Mesothelial cell of epicardium (in vitro differentiated cells): ENCODE measurements around the gene OSBPL8. TPM values are rescaled to one million over a fixed set of nuclear protein-coding genes. Genes with fewer than 3 reads are reported as not detected.

Source experiments
- DNase-seq, 2 experiments: peaks; one replicate each; pipeline ENCODE4 v3.0.0; 2021; ENCODE audit warnings: low spot score in 2 of 2; ENCODE audit not compliant: unreplicated experiment in 2 of 2
- H3K27ac Mint-ChIP-seq: 2 replicates; pipeline ENCODE4 v1.8.0; 2021; ENCODE audit warnings: mixed read lengths
- H3K27me3 Mint-ChIP-seq: 2 replicates; pipeline ENCODE4 v1.8.0; 2021; ENCODE audit warnings: low read depth, mixed read lengths
- H3K36me3 Mint-ChIP-seq: 2 replicates; pipeline ENCODE4 v1.8.0; 2021; ENCODE audit warnings: mixed read lengths
- H3K4me1 Mint-ChIP-seq: 2 replicates; pipeline ENCODE4 v1.8.0; 2021; ENCODE audit warnings: mixed read lengths
- H3K4me3 Mint-ChIP-seq: 2 replicates; pipeline ENCODE4 v1.8.0; 2021; ENCODE audit warnings: mild to moderate bottlenecking, moderate library complexity, mixed read lengths
- H3K9me3 Mint-ChIP-seq: 2 replicates; pipeline ENCODE4 v1.8.0; 2021; ENCODE audit warnings: mixed read lengths
- total RNA-seq: library from RNA; stranded (reverse); gene quantifications from 3 replicates; pipeline ENCODE4 v1.2.1, GENCODE V29; 2021
- TF ChIP-seq, protein P1 (sequence below): fragments of 200-600 bp; sonication (generic); IDR thresholded peaks from one replicate; pipeline ENCODE4 v1.5.0; 2021; ENCODE audit warnings: antibody characterized with exemption; ENCODE audit not compliant: unreplicated experiment

OSBPL8 gene
- total RNA-seq, 1 donor from 2014 or later, result 51.5 TPM

DNA sequence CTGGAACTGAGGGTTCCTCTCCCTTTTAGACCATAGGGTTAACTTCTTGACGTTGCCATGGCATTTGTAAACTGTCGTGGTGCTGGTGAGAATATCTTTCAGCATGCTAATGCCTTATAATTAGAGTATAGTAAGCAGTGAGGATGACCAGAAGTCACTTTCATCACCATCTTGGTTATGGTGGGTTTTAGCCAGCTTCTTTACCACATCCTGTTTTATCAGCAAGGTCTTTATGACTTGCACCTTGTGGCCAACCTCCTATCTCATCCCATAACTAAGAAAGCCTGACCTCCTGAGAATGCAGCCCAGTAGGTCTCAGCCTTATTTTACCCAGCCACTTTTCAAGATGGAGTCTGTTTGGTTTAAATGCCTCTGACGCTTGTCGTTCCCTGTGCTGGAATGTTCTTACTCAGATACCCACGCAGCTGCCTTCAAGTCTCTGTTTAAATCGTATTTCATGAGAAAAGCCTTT, 255.5 kb downstream of the OSBPL8 start:
- no peaks in the 10 kb centered on the region for H3K36me3 Mint-ChIP-seq
- H3K27me3 Mint-ChIP-seq, result no peaks in the 10 kb centered on the region
- DNase-seq, result no peak
- TF ChIP-seq, protein P1, sequence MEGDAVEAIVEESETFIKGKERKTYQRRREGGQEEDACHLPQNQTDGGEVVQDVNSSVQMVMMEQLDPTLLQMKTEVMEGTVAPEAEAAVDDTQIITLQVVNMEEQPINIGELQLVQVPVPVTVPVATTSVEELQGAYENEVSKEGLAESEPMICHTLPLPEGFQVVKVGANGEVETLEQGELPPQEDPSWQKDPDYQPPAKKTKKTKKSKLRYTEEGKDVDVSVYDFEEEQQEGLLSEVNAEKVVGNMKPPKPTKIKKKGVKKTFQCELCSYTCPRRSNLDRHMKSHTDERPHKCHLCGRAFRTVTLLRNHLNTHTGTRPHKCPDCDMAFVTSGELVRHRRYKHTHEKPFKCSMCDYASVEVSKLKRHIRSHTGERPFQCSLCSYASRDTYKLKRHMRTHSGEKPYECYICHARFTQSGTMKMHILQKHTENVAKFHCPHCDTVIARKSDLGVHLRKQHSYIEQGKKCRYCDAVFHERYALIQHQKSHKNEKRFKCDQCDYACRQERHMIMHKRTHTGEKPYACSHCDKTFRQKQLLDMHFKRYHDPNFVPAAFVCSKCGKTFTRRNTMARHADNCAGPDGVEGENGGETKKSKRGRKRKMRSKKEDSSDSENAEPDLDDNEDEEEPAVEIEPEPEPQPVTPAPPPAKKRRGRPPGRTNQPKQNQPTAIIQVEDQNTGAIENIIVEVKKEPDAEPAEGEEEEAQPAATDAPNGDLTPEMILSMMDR, result no peak
- no peak overlapping the region for H3K27ac Mint-ChIP-seq
- no peaks in the 10 kb centered on the region for H3K9me3 Mint-ChIP-seq
- no peak overlapping the region for H3K4me3 Mint-ChIP-seq
- H3K4me1 Mint-ChIP-seq, result peaks cover 4% of the 10 kb centered on the region

DNA sequence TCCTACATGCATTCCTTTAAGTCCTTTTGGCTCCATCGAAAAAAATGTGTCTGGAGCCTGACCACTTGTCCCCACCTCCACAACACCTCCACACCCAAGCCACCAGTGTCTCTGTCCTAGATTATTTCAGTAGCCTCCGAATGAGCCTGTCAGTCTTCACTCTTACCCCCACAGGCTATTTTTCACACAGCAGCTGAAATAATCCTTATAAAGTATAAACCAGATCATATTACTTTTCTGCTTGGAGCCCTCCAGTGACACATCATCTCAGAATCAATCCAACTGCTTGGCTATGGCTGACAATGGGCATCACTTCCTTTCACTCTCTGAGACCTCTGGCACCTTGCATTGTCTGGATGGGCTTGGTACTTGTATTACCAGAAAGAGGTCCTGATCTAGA, 256.2 kb downstream of the OSBPL8 start:
- Mint-ChIP-seq H3K36me3 (no peaks in the 10 kb centered on the region), H3K27me3 (no peaks in the 10 kb centered on the region), H3K27ac (no peak overlapping the region), H3K4me1 (no peaks in the 10 kb centered on the region), H3K9me3 (no peaks in the 10 kb centered on the region), H3K4me3 (no peak overlapping the region)
- TF ChIP-seq, protein P1, result no peak
- no peak for DNase-seq

Other genes starting within 250 kb of the OSBPL8 start
- 10.6 to 11.8 TPM (median 10.7 TPM) in 3 replicates for gene BBS10, start 211.4 kb downstream of the OSBPL8 start, total RNA-seq
- gene ZDHHC17, start 204.3 kb upstream of the OSBPL8 start, total RNA-seq, result 61.7 to 66.4 TPM (median 65.5 TPM) in 3 replicates